ENCODE measurements around the gene SLC25A44. TPM values are rescaled to one million over a fixed set of nuclear protein-coding genes. Genes with fewer than 3 reads are reported as not detected.

Gene SLC25A44
- 13.5 TPM for polyA plus RNA-seq (2013, experiment 1 of 2; ENCODE audit: insufficient read length)
- polyA plus RNA-seq (2013, experiment 2 of 2; ENCODE audit: insufficient read length): 13.5 TPM

GRCh38 chr1:156193488-156194299, at the start of gene SLC25A44:
Gene SLC25A44 (plus strand): TSS chr1:156194104. CDS start chr1:156199848, 5,744 bp downstream.
- peak; percentile 99 for DNase-seq

GRCh38 chr1:156144742-156145141, 49.2 kb upstream of the SLC25A44 start:
- DNase-seq: no peak

GRCh38 chr1:156145650-156146019, 48.3 kb upstream of the SLC25A44 start:
- no peak for DNase-seq

- peak; percentile 96 for DNase-seq
Observed at GRCh38 chr1:156146020-156146768, 47.7 kb upstream of the SLC25A44 start.

- DNase-seq: no peak
Observed at GRCh38 chr1:156146769-156147405, 47.0 kb upstream of the SLC25A44 start.

- no peak for DNase-seq
Observed at GRCh38 chr1:156148216-156148615, 45.7 kb upstream of the SLC25A44 start.

- no peak for DNase-seq
Observed at GRCh38 chr1:156149374-156150332, 44.3 kb upstream of the SLC25A44 start.

- DNase-seq: no peak
Observed at GRCh38 chr1:156150333-156151011, 43.4 kb upstream of the SLC25A44 start.

- DNase-seq: no peak
Observed at GRCh38 chr1:156151093-156151688, 42.7 kb upstream of the SLC25A44 start.

GRCh38 chr1:156152628-156153027, 41.3 kb upstream of the SLC25A44 start:
- no peak for DNase-seq

- DNase-seq: no peak
Observed at GRCh38 chr1:156153362-156153761, 40.5 kb upstream of the SLC25A44 start, which contains the start of gene SEMA4A. Gene SEMA4A (plus strand): TSS chr1:156153585. CDS start chr1:156154579, 994 bp downstream.

- DNase-seq: no peak
Observed at GRCh38 chr1:156154317-156154749, 39.6 kb upstream of the SLC25A44 start.

GRCh38 chr1:156155756-156156510, 38.0 kb upstream of the SLC25A44 start:
- DNase-seq: no peak

GRCh38 chr1:156157506-156157905, 36.4 kb upstream of the SLC25A44 start:
- no peak for DNase-seq

GRCh38 chr1:156157966-156158365, 35.9 kb upstream of the SLC25A44 start:
- DNase-seq: no peak

GRCh38 chr1:156160000-156160742, 33.7 kb upstream of the SLC25A44 start:
- no peak for DNase-seq

- peak; percentile 80 for DNase-seq
Observed at GRCh38 chr1:156160743-156161171, 33.1 kb upstream of the SLC25A44 start.

GRCh38 chr1:156162430-156163037, 31.4 kb upstream of the SLC25A44 start:
- DNase-seq: no peak

GRCh38 chr1:156163712-156164111, 30.2 kb upstream of the SLC25A44 start:
- DNase-seq: no peak

Measured in fibroblast of skin of scalp (primary cell).